Endothelial cell of umbilical vein (primary cell): ENCODE measurements around the gene FBXO2. TPM values are rescaled to one million over a fixed set of nuclear protein-coding genes. Genes with fewer than 3 reads are reported as not detected.

Experiments used
- BruUV-seq: library from RNA; stranded (reverse); fragments of 400-500 nt; replicated peaks from 2 replicates; lab custom pipeline; 2021; lab: Mats Ljungman, UMichigan
- CTCF ChIA-PET: fragments of 300-600, 350-600 bp; sonication (Branson Sonifier 250); formaldehyde crosslinking; loops from one replicate; lab custom pipeline; 2021; ENCODE audit warnings: antibody characterized with exemption, inconsistent platforms; lab: Charles Lee
- POLR2A ChIA-PET: fragments of 300-600, 350-600 bp; sonication (Branson Sonifier 250); formaldehyde crosslinking; loops from one replicate; lab custom pipeline; 2021; ENCODE audit warnings: antibody characterized with exemption, inconsistent platforms; lab: Charles Lee
- DNase-seq: peaks from one replicate; pipeline ENCODE4 v3.0.0-alpha.2; 2011; ENCODE audit warnings: low read depth, low spot score
- FAIRE-seq: peaks from 2 replicates; lab custom pipeline; 2011; peaks lifted over from hg19 to GRCh38; lab: Jason Lieb, UNC
- H2AFZ ChIP-seq: 2 replicates; pipeline ENCODE4 v1.6.0; 2012; ENCODE audit warnings: low read depth, low read length, control low read depth, inconsistent platforms
- H3K27ac ChIP-seq: 2 replicates; pipeline ENCODE4 v1.5.1; 2011; ENCODE audit warnings: low read depth, mild to moderate bottlenecking, control low read depth, low read length, moderate library complexity; ENCODE audit not compliant: insufficient read depth
- H3K27me3 ChIP-seq, 2 experiments: 2 replicates each; pipeline versions ENCODE4 v1.6.0 to v1.6.1; 2011; ENCODE audit warnings: low read length in 2 of 2, mixed read lengths in 1 of 2; ENCODE audit not compliant: control insufficient read depth in 2 of 2, insufficient read depth in 2 of 2
- H3K36me3 ChIP-seq, 2 experiments: 2 replicates in 1 of 2; 3 replicates in 1 of 2; pipeline ENCODE4 v1.5.1; 2011; ENCODE audit warnings: low read length in 2 of 2, mild to moderate bottlenecking in 1 of 2, moderate library complexity in 1 of 2; ENCODE audit not compliant: control insufficient read depth in 2 of 2, insufficient read depth in 2 of 2; ENCODE audit errors: extremely low read depth in 1 of 2
- H3K4me1 ChIP-seq: 3 replicates; pipeline ENCODE4 v1.5.1; 2011; ENCODE audit warnings: mild to moderate bottlenecking, low read length; ENCODE audit not compliant: control insufficient read depth, insufficient read depth; ENCODE audit errors: extremely low read depth
- H3K4me2 ChIP-seq: 2 replicates; pipeline ENCODE4 v1.6.1; 2011; ENCODE audit warnings: low read length, control low read depth, mixed read lengths; ENCODE audit not compliant: insufficient read depth
- H3K4me3 ChIP-seq, 3 experiments: fragments of 200-600 bp in 1 of 3; sonication (generic), shearing (Covaris generic) in 1 of 3; replicated peaks in 1 of 3; 2 replicates each; pipeline ENCODE4 v1.5.1; 2011 to 2016; ENCODE audit warnings: control low read depth in 3 of 3, low read length in 3 of 3, mild to moderate bottlenecking in 2 of 3, inconsistent platforms in 1 of 3, low read depth in 1 of 3, moderate library complexity in 1 of 3; ENCODE audit not compliant: insufficient read depth in 1 of 3
- H3K79me2 ChIP-seq: 2 replicates; pipeline ENCODE4 v1.6.0; 2012; ENCODE audit warnings: low read length, inconsistent platforms; ENCODE audit not compliant: control insufficient read depth, insufficient read depth
- H3K9ac ChIP-seq: replicated peaks from 2 replicates; pipeline ENCODE3; 2011; ENCODE audit warnings: low read length, control low read depth; ENCODE audit not compliant: insufficient read depth; ENCODE audit errors: extremely low read depth
- H3K9me1 ChIP-seq: replicated peaks from 3 replicates; pipeline ENCODE4 v1.6.0; 2011; ENCODE audit warnings: mild to moderate bottlenecking, low read length; ENCODE audit not compliant: control insufficient read depth, insufficient read depth; ENCODE audit errors: extremely low read depth
- H3K9me3 ChIP-seq: replicated peaks from 2 replicates; pipeline ENCODE4 v1.5.1; 2012; ENCODE audit warnings: low read length, inconsistent platforms; ENCODE audit not compliant: control insufficient read depth, insufficient read depth
- H4K20me1 ChIP-seq: replicated peaks from 2 replicates; pipeline ENCODE3; 2011; ENCODE audit warnings: mild to moderate bottlenecking, low read length; ENCODE audit not compliant: control insufficient read depth, insufficient read depth; ENCODE audit errors: extremely low read depth
- EZH2 ChIP-seq: IDR thresholded peaks from 2 replicates; pipeline ENCODE4 v1.6.1; 2012; ENCODE audit warnings: borderline replicate concordance, low read depth, mild to moderate bottlenecking, moderate library complexity, low read length, inconsistent platforms; ENCODE audit not compliant: severe bottlenecking
- FOS ChIP-seq: IDR thresholded peaks from 2 replicates; pipeline ENCODE4 v1.6.1; 2011; ENCODE audit warnings: mild to moderate bottlenecking, low read length, moderate library complexity, borderline replicate concordance; ENCODE audit not compliant: insufficient read depth
- GATA2 ChIP-seq: IDR thresholded peaks from 2 replicates; pipeline ENCODE4 v1.7.0; 2011; ENCODE audit warnings: low read depth, mild to moderate bottlenecking, moderate library complexity, mixed read lengths, low read length; ENCODE audit not compliant: insufficient read length, insufficient read depth
- JUN ChIP-seq: IDR thresholded peaks from 2 replicates; pipeline ENCODE4 v1.6.1; 2011; ENCODE audit warnings: borderline replicate concordance, low read depth; ENCODE audit not compliant: insufficient read length, insufficient read depth
- MYC ChIP-seq: IDR thresholded peaks from one replicate; pipeline ENCODE4 v1.6.1; 2011; ENCODE audit warnings: mild to moderate bottlenecking, low read depth, low read length
- POLR2A ChIP-seq: IDR thresholded peaks from 2 replicates; pipeline ENCODE4 v1.6.1; 2012; ENCODE audit warnings: low read depth, mild to moderate bottlenecking, control low read depth, low read length
- POLR2AphosphoS5 ChIP-seq: IDR thresholded peaks from 2 replicates; pipeline ENCODE4 v1.6.1; 2012; ENCODE audit warnings: low read depth, mild to moderate bottlenecking, control low read depth, low read length, moderate library complexity; ENCODE audit not compliant: insufficient read depth
- dilution Hi-C: fragments of 300-500 bp; cut with MboI; formaldehyde crosslinking; loops from one replicate; pipeline ENCODE4 v1.15.0; 2019; ENCODE audit warnings: low sequenced_read_pairs; ENCODE audit not compliant: extremely low pct_ligation_motif_present
- intact Hi-C: fragments of 100-400 bp; cut with micrococcal nuclease; formaldehyde crosslinking; loops from one replicate; pipeline ENCODE4 v1.10.0; 2022
- polyA plus RNA-seq, 4 experiments: library from polyadenylated mRNA; depleted of rRNA in 3 of 4; stranded (reverse) in 3 of 4; unstranded in 1 of 4; fragments of >200 nt; gene quantifications; 2 replicates each; pipeline versions ENCODE4 v1.2.1 to v1.2.3, GENCODE V29; 2011 to 2012; ENCODE audit warnings: missing spikeins in 1 of 4
- total RNA-seq: library from RNA; stranded (reverse); gene quantifications from 2 replicates; pipeline ENCODE4 v1.2.3, GENCODE V29; 2021
- TF ChIP-seq, protein P1 (sequence below): IDR thresholded peaks from 2 replicates; pipeline ENCODE4 v1.6.1; 2011; ENCODE audit not compliant: insufficient read depth, insufficient read length
- TF ChIP-seq, protein P2 (sequence below), 2 donors: IDR thresholded peaks; 1 replicate in 1 of 2; 2 replicates in 1 of 2; pipeline ENCODE4 v1.5.1; 2011; ENCODE audit warnings: low read length in 2 of 2, mild to moderate bottlenecking in 2 of 2, moderate library complexity in 2 of 2, control low read depth in 1 of 2, inconsistent platforms in 1 of 2, low read depth in 1 of 2; ENCODE audit not compliant: insufficient read depth in 1 of 2; ENCODE audit errors: extremely low read depth in 1 of 2

Gene FBXO2
- total and polyA plus RNA-seq, 2 donors (not counting 3 experiments of a cell fraction or from before 2014, with no cell fraction given): 0.42 to 0.91 TPM

DNA sequence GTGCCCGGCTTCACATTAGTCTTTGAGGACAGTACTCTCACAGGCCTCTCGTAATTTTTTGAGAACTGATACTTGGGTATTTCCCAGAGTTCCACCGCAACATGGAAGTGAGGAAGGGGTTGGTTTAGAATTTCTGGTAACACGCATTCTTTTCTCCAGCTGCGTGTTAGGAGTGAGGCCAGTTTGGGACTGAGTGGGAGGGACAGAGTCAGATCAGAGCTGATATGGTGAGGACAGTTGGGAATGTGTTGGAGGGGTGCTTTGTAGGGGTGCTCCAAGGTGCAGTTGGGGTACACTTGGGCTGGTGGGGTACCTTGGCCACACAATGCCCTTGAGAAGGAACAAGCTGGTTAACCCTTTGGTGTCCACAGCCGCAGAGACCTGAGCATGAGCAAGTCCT lies 16.5 kb upstream of the FBXO2 start:
- ChIA-PET CTCF (no interaction called here), POLR2A (no interaction called here)
- dilution Hi-C loops (no loop called here), intact Hi-C loops (no loop called here)
- no peak overlapping the region for H3K4me2 ChIP-seq
- no peak overlapping the region for H2AFZ ChIP-seq
- H3K9ac ChIP-seq: no peak overlapping the region
- H3K4me3 ChIP-seq: no peak overlapping the region
- FAIRE-seq: no peak
- H3K4me1 ChIP-seq: no peaks in the 10 kb centered on the region
- no peak overlapping the region for H3K27ac ChIP-seq
- no peak for DNase-seq
- H3K79me2 ChIP-seq: no peaks in the 10 kb centered on the region
- no TSS peak for BruUV-seq
- no peak for TF ChIP-seq GATA2
- no peak for TF ChIP-seq POLR2AphosphoS5
- no peak for TF ChIP-seq POLR2A
- no peak for TF ChIP-seq FOS
- no peak for TF ChIP-seq JUN
- TF ChIP-seq MYC: no peak
- TF ChIP-seq, protein P1, sequence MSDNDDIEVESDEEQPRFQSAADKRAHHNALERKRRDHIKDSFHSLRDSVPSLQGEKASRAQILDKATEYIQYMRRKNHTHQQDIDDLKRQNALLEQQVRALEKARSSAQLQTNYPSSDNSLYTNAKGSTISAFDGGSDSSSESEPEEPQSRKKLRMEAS: no peak
- TF ChIP-seq, protein P2, sequence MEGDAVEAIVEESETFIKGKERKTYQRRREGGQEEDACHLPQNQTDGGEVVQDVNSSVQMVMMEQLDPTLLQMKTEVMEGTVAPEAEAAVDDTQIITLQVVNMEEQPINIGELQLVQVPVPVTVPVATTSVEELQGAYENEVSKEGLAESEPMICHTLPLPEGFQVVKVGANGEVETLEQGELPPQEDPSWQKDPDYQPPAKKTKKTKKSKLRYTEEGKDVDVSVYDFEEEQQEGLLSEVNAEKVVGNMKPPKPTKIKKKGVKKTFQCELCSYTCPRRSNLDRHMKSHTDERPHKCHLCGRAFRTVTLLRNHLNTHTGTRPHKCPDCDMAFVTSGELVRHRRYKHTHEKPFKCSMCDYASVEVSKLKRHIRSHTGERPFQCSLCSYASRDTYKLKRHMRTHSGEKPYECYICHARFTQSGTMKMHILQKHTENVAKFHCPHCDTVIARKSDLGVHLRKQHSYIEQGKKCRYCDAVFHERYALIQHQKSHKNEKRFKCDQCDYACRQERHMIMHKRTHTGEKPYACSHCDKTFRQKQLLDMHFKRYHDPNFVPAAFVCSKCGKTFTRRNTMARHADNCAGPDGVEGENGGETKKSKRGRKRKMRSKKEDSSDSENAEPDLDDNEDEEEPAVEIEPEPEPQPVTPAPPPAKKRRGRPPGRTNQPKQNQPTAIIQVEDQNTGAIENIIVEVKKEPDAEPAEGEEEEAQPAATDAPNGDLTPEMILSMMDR (IDR thresholded peaks at IDR 0.05; ENCODE audit: extremely low read depth in 1 of 2, insufficient read depth in 1 of 2, low read depth in 1 of 2, low read length in 2 of 2): no peak
- no peak for TF ChIP-seq EZH2
- no peaks in the 10 kb centered on the region for H3K9me1 ChIP-seq
- H3K9me3 ChIP-seq: no peaks in the 10 kb centered on the region
- no peaks in the 10 kb centered on the region for H4K20me1 ChIP-seq
- H3K27me3 ChIP-seq: no peaks in the 10 kb centered on the region
- peaks cover 0 to 8% of the 10 kb centered on the region in 2 experiments for H3K36me3 ChIP-seq
